ENCODE data around the gene COPS6. TPM values are rescaled to one million over a fixed set of nuclear protein-coding genes. Genes with fewer than 3 reads are reported as not detected.

The COPS6 gene
- total and polyA plus RNA-seq, 4 donors, result 28.7 to 63.2 (median 46.8) TPM

DNA sequence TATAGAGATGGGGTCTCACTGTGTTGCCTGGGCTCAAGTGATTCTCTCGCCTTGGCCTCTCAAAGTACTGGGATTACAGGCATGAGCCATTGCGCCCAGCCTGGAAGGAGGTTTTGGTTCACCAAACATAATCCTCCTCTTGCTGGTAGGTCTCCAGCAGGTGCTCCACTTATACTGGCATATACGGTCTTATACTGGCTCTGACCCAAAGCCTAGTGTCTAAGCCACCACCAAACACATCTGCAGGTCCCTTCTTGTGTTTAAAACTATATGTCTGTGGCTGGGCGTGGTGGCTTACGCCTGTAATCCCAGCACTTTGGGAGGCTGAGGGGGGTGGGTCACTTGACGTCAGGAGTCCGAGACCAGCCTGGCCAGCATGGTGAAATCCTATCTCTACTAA, 43.4 kb downstream of the COPS6 start:
- Histone ChIP-seq H3K27me3 (ENCODE audit: control insufficient read depth in 4 of 4, insufficient read depth in 4 of 4, low read length in 3 of 4) (no peaks in the 10 kb centered on the region), H3K9me3 (ENCODE audit: control insufficient read depth in 4 of 4, low read length in 3 of 4) (no peaks in the 10 kb centered on the region), H3K9ac (ENCODE audit: low read depth in 1 of 2, low read length in 2 of 2) (no peak overlapping the region), H3K27ac (ENCODE audit: low read depth in 1 of 2, low read length in 2 of 2) (no peak overlapping the region), H3K36me3 (ENCODE audit: control insufficient read depth in 4 of 4, insufficient read depth in 3 of 4, low read depth in 1 of 4, low read length in 3 of 4) (no peaks in the 10 kb centered on the region), H3K4me1 (ENCODE audit: control insufficient read depth in 4 of 4, insufficient read depth in 4 of 4, low read length in 3 of 4) (peaks cover 6 to 28% (median 14%) of the 10 kb centered on the region in 4 donors), H3K4me3 (ENCODE audit: low read depth in 1 of 3, low read length in 3 of 3) (no peak overlapping the region)
- no peak for DNase-seq (ENCODE audit: low spot score)
- WGBS, result 61% methylated on average over 7 of the region's 7 CpGs
- TF ChIP-seq TAF1 (conservative IDR thresholded peaks at IDR 0.05), result no peak
- TF ChIP-seq, protein P1, sequence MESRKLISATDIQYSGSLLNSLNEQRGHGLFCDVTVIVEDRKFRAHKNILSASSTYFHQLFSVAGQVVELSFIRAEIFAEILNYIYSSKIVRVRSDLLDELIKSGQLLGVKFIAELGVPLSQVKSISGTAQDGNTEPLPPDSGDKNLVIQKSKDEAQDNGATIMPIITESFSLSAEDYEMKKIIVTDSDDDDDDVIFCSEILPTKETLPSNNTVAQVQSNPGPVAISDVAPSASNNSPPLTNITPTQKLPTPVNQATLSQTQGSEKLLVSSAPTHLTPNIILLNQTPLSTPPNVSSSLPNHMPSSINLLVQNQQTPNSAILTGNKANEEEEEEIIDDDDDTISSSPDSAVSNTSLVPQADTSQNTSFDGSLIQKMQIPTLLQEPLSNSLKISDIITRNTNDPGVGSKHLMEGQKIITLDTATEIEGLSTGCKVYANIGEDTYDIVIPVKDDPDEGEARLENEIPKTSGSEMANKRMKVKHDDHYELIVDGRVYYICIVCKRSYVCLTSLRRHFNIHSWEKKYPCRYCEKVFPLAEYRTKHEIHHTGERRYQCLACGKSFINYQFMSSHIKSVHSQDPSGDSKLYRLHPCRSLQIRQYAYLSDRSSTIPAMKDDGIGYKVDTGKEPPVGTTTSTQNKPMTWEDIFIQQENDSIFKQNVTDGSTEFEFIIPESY (IDR thresholded peaks at IDR 0.05), result no peak
- TF ChIP-seq HNF4A (conservative IDR thresholded peaks at IDR 0.05), result no peak

DNA sequence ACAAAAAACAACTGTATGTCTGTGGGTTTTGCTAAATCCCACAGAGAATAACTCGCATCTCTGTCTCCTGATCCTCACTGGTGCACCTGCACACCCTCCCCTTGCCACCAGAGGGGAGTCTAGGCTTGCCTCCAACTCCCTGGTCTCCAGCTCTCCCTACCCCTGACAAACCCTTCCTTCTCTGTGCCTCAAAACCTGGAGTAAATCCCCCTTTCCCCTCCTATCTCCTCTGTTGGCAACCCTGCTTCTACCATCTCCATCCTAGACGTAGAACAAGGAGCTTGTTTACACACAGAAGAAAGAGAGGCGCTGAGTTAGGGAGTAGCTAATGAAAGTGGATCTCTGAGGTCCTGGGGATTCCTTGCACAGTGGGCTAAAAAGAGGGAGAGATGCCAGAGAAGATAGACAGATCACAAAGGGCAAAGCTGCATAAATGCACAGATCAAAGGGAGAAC, 44.0 kb downstream of the COPS6 start:
- no peak overlapping the region for H3K9ac ChIP-seq (ENCODE audit: low read depth in 1 of 2, low read length in 2 of 2)
- no peaks in the 10 kb centered on the region for H3K27me3 ChIP-seq (ENCODE audit: control insufficient read depth in 4 of 4, insufficient read depth in 4 of 4, low read length in 3 of 4)
- peaks cover 5 to 22% (median 12%) of the 10 kb centered on the region in 4 donors for H3K4me1 ChIP-seq (ENCODE audit: control insufficient read depth in 4 of 4, insufficient read depth in 4 of 4, low read length in 3 of 4)
- H3K9me3 ChIP-seq (ENCODE audit: control insufficient read depth in 4 of 4, low read length in 3 of 4), result no peaks in the 10 kb centered on the region
- peak; percentile 69 for DNase-seq (ENCODE audit: low spot score)
- 27% methylated on average over 3 of the region's 3 CpGs for WGBS
- H3K27ac ChIP-seq (ENCODE audit: low read depth in 1 of 2, low read length in 2 of 2), result no peak overlapping the region
- no peak overlapping the region for H3K4me3 ChIP-seq (ENCODE audit: low read depth in 1 of 3, low read length in 3 of 3)
- TF ChIP-seq HNF4G (IDR thresholded peaks at IDR 0.05), result no peak
- no peak for TF ChIP-seq EGR1 (IDR thresholded peaks at IDR 0.05; ENCODE audit: low read depth in 2 of 2)
- TF ChIP-seq FOXA1 (IDR thresholded peaks at IDR 0.05), result no peak
- TF ChIP-seq, protein P2, sequence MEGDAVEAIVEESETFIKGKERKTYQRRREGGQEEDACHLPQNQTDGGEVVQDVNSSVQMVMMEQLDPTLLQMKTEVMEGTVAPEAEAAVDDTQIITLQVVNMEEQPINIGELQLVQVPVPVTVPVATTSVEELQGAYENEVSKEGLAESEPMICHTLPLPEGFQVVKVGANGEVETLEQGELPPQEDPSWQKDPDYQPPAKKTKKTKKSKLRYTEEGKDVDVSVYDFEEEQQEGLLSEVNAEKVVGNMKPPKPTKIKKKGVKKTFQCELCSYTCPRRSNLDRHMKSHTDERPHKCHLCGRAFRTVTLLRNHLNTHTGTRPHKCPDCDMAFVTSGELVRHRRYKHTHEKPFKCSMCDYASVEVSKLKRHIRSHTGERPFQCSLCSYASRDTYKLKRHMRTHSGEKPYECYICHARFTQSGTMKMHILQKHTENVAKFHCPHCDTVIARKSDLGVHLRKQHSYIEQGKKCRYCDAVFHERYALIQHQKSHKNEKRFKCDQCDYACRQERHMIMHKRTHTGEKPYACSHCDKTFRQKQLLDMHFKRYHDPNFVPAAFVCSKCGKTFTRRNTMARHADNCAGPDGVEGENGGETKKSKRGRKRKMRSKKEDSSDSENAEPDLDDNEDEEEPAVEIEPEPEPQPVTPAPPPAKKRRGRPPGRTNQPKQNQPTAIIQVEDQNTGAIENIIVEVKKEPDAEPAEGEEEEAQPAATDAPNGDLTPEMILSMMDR (IDR thresholded peaks at IDR 0.05; ENCODE audit: low read depth, low read length, missing input control), result peak; percentile 90
- TF ChIP-seq, protein P3, sequence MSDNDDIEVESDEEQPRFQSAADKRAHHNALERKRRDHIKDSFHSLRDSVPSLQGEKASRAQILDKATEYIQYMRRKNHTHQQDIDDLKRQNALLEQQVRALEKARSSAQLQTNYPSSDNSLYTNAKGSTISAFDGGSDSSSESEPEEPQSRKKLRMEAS (IDR thresholded peaks at IDR 0.05), result no peak
- TF ChIP-seq RAD21 (IDR thresholded peaks at IDR 0.05), result peak; percentile 93 to 98
- no peak for TF ChIP-seq SP1 (IDR thresholded peaks at IDR 0.05)
- no peak for TF ChIP-seq JUND (IDR thresholded peaks at IDR 0.05)
- no peak for TF ChIP-seq TAF1 (conservative IDR thresholded peaks at IDR 0.05)
- TF ChIP-seq, protein P4, sequence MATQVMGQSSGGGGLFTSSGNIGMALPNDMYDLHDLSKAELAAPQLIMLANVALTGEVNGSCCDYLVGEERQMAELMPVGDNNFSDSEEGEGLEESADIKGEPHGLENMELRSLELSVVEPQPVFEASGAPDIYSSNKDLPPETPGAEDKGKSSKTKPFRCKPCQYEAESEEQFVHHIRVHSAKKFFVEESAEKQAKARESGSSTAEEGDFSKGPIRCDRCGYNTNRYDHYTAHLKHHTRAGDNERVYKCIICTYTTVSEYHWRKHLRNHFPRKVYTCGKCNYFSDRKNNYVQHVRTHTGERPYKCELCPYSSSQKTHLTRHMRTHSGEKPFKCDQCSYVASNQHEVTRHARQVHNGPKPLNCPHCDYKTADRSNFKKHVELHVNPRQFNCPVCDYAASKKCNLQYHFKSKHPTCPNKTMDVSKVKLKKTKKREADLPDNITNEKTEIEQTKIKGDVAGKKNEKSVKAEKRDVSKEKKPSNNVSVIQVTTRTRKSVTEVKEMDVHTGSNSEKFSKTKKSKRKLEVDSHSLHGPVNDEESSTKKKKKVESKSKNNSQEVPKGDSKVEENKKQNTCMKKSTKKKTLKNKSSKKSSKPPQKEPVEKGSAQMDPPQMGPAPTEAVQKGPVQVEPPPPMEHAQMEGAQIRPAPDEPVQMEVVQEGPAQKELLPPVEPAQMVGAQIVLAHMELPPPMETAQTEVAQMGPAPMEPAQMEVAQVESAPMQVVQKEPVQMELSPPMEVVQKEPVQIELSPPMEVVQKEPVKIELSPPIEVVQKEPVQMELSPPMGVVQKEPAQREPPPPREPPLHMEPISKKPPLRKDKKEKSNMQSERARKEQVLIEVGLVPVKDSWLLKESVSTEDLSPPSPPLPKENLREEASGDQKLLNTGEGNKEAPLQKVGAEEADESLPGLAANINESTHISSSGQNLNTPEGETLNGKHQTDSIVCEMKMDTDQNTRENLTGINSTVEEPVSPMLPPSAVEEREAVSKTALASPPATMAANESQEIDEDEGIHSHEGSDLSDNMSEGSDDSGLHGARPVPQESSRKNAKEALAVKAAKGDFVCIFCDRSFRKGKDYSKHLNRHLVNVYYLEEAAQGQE (IDR thresholded peaks at IDR 0.05), result no peak
- TF ChIP-seq HNF4A (conservative IDR thresholded peaks at IDR 0.05), result no peak
- no peak for TF ChIP-seq GABPA (IDR thresholded peaks at IDR 0.05 in 1 of 2, conservative IDR thresholded peaks at IDR 0.05 in 1 of 2)
- no peaks in the 10 kb centered on the region for H3K36me3 ChIP-seq (ENCODE audit: control insufficient read depth in 4 of 4, insufficient read depth in 3 of 4, low read depth in 1 of 4, low read length in 3 of 4)
